Cardiac muscle cell (in vitro differentiated cells and primary cell): Measurements from ENCODE around the gene SLC66A2. TPM values are rescaled to one million over a fixed set of nuclear protein-coding genes. Genes with fewer than 3 reads are reported as not detected.

ENCODE experiments used
- DNase-seq, 2 donors: peaks; one replicate each; pipeline versions ENCODE4 v3.0.0 to v3.0.0-alpha.2; 2010 to 2017; ENCODE audit warnings: low read depth in 1 of 2, low spot score in 1 of 2
- H3K27ac ChIP-seq: fragments of 200-600 bp; sonication (generic); 2 replicates; pipeline ENCODE4 v1.5.1; 2016
- H3K27me3 ChIP-seq: fragments of 200-600 bp; sonication (generic); 2 replicates; pipeline ENCODE4 v1.6.0; 2016; ENCODE audit warnings: control low read depth
- H3K36me3 ChIP-seq: fragments of 200-600 bp; sonication (generic); 2 replicates; pipeline ENCODE4 v1.5.1; 2016; ENCODE audit warnings: control low read depth
- H3K4me1 ChIP-seq: fragments of 200-600 bp; sonication (generic); 2 replicates; pipeline ENCODE4 v1.8.1; 2017; ENCODE audit warnings: low read depth, mild to moderate bottlenecking, mixed run types
- H3K4me3 ChIP-seq: fragments of 200-600 bp; sonication (generic); 2 replicates; pipeline ENCODE4 v1.5.1; 2016; ENCODE audit warnings: mild to moderate bottlenecking
- H3K9me3 ChIP-seq: fragments of 200-600 bp; sonication (generic); 2 replicates; pipeline ENCODE4 v1.5.1; 2017; ENCODE audit warnings: low read depth, mild to moderate bottlenecking, control low read depth
- polyA plus RNA-seq: library from polyadenylated mRNA; unstranded; fragments of >200 nt; fragmentation: Nextera tagmentation; extraction: Ambion mirVana; gene quantifications from 2 replicates; pipeline ENCODE4 v1.2.1, GENCODE V29; 2016
- total RNA-seq: library from RNA; depleted of rRNA; stranded (reverse); fragments of >200 nt; gene quantifications from 2 replicates; pipeline ENCODE4 v1.2.3, GENCODE V29; 2016
- TF ChIP-seq, protein P1 (sequence below): IDR thresholded peaks from 2 replicates; pipeline ENCODE4 v1.5.1; 2012; ENCODE audit warnings: low read depth, mild to moderate bottlenecking, low read length

SLC66A2 gene
- total and polyA plus RNA-seq, 2 experiments from 2014 or later = 36.4 to 43.9 TPM

DNA sequence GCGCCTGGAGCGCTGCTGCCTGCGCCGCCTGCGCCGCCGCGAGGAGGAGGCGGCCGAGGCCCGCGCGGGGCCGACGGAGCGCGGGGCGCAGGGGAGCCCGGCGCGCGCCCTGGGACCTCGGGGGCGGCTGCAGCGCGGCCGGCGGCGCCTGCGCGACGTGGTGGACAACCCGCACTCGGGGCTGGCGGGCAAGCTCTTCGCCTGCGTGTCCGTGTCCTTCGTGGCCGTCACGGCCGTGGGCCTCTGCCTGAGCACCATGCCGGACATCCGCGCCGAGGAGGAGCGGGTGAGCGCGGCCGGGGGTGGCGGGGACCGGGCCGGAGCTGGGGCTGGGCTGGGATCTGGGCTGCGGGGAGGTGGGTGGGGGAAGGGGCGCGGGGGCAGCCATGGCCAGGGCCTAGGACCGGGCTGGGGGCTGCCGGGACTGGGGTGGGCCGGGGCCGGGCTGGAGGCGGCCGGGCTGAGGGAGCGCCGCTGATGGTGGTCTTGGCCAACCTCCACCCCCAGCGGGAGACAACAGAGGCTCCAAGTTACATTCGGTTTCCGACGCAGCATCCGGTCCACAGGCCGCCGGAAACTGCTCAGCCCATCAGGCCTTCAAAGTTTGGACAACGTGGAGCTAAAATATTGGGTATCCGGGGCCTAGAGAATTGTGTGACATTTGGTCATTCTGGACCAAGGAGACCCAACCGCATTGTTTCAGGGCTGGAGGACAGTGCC, 87.3 kb downstream of the SLC66A2 start:
- H3K9me3 ChIP-seq = no peaks in the 10 kb centered on the region
- DNase-seq = no peak
- H3K27ac ChIP-seq = no peak overlapping the region
- no peaks in the 10 kb centered on the region for H3K36me3 ChIP-seq
- no peaks in the 10 kb centered on the region for H3K4me1 ChIP-seq
- H3K27me3 ChIP-seq = no peaks in the 10 kb centered on the region
- no peak overlapping the region for H3K4me3 ChIP-seq
- TF ChIP-seq, protein P1, sequence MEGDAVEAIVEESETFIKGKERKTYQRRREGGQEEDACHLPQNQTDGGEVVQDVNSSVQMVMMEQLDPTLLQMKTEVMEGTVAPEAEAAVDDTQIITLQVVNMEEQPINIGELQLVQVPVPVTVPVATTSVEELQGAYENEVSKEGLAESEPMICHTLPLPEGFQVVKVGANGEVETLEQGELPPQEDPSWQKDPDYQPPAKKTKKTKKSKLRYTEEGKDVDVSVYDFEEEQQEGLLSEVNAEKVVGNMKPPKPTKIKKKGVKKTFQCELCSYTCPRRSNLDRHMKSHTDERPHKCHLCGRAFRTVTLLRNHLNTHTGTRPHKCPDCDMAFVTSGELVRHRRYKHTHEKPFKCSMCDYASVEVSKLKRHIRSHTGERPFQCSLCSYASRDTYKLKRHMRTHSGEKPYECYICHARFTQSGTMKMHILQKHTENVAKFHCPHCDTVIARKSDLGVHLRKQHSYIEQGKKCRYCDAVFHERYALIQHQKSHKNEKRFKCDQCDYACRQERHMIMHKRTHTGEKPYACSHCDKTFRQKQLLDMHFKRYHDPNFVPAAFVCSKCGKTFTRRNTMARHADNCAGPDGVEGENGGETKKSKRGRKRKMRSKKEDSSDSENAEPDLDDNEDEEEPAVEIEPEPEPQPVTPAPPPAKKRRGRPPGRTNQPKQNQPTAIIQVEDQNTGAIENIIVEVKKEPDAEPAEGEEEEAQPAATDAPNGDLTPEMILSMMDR = no peak

GRCh38 chr18:79863161-79864005, 88.1 kb downstream of the SLC66A2 start:
- Histone ChIP-seq H3K36me3 (no peaks in the 10 kb centered on the region), H3K27me3 (no peaks in the 10 kb centered on the region), H3K9me3 (no peaks in the 10 kb centered on the region), H3K4me3 (no peak overlapping the region), H3K4me1 (no peaks in the 10 kb centered on the region), H3K27ac (no peak overlapping the region)
- TF ChIP-seq, protein P1 = no peak
- DNase-seq = no peak

DNA sequence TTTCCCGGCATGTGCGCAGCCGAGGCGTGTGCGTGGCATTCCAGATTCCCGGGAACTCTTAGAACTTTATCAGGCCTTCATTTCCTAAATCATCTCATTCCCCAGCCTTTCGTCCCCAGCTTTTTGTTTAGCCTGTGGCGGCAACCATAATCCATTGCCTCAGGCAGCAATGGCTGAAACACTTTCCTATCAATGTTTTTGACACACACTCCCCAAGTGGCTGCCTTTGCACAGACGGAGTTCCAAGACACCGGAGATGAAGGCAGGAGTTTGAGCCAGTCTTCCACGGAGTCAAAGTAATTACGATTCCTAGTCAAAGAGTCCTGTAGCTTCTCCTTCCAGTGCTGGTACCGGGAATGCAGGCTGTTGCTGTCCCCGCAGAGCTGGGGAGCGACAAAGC, 88.9 kb downstream of the SLC66A2 start:
- Histone ChIP-seq H3K36me3 (no peaks in the 10 kb centered on the region), H3K4me3 (no peak overlapping the region), H3K9me3 (no peaks in the 10 kb centered on the region), H3K27ac (no peak overlapping the region), H3K27me3 (no peaks in the 10 kb centered on the region), H3K4me1 (no peaks in the 10 kb centered on the region)
- DNase-seq = no peak
- TF ChIP-seq, protein P1 = no peak

DNA sequence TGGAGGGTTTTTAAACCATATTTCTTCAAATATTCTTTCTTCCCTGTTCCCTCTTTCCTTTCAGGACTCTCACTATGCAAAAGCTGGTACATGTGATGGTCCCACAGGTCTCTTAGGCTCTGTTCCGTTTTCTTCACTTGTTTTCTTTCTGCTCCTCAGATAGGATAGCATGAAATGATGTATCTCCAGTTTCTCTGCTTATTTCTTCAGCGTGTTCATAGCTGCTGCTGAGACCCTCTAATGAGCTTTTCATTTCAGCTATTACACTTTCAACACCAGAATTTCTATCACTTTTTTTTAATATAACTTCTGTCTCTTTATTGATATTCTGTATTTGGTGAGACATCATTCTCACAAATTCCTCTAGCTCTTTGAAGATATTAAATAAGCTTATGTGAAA, 89.8 kb downstream of the SLC66A2 start:
- no peak for DNase-seq
- TF ChIP-seq, protein P1 = no peak
- Histone ChIP-seq H3K27ac (no peak overlapping the region), H3K4me1 (no peaks in the 10 kb centered on the region), H3K9me3 (no peaks in the 10 kb centered on the region), H3K36me3 (no peaks in the 10 kb centered on the region), H3K27me3 (no peaks in the 10 kb centered on the region), H3K4me3 (no peak overlapping the region)

GRCh38 chr18:79859314-79859713, 92.1 kb downstream of the SLC66A2 start:
- no peak for DNase-seq
- Histone ChIP-seq H3K27ac (no peak overlapping the region), H3K9me3 (no peaks in the 10 kb centered on the region), H3K4me3 (no peak overlapping the region), H3K4me1 (no peaks in the 10 kb centered on the region), H3K27me3 (no peaks in the 10 kb centered on the region), H3K36me3 (no peaks in the 10 kb centered on the region)
- TF ChIP-seq, protein P1 = no peak
